Measurements from ENCODE around the gene ANO4.

The ANO4 gene

GRCh38 chr12:101068836-101069235, 274.3 kb downstream of the ANO4 start:
- H3K23ac ChIP-seq (ENCODE audit: low read length) = no peak overlapping the region
- DNase-seq = no peak
- H3K4me1 ChIP-seq (ENCODE audit: control insufficient read depth in 1 of 2, insufficient read depth in 2 of 2, low read length in 2 of 2) = no peaks in the 10 kb centered on the region
- H4K12ac ChIP-seq (ENCODE audit: low read depth, low read length) = no peak overlapping the region
- H3K79me2 ChIP-seq (ENCODE audit: control insufficient read depth, insufficient read depth, low read length, poor library complexity) = no peaks in the 10 kb centered on the region
- no peaks in the 10 kb centered on the region for H3K36me3 ChIP-seq (ENCODE audit: control insufficient read depth in 1 of 2, insufficient read depth in 2 of 2, low read length in 2 of 2)
- no peak overlapping the region for H2AK5ac ChIP-seq (ENCODE audit: low read length)
- H4K8ac ChIP-seq (ENCODE audit: low read depth, low read length) = no peak overlapping the region
- no peak overlapping the region for H2BK120ac ChIP-seq (ENCODE audit: insufficient read depth, low read length, poor library complexity)
- no peak overlapping the region for H2AFZ ChIP-seq (ENCODE audit: insufficient read depth, low read length, poor library complexity)
- no peak overlapping the region for H3K4ac ChIP-seq (ENCODE audit: low read depth, low read length)
- no CpG with 5 or more reads among the region's 4 CpGs for WGBS (ENCODE audit: extremely low coverage, insufficient coverage, insufficient read length)
- no peak overlapping the region for H3K14ac ChIP-seq (ENCODE audit: low read length)
- no peak overlapping the region for H4K91ac ChIP-seq (ENCODE audit: low read depth, low read length)
- no peak overlapping the region for H3K4me3 ChIP-seq (ENCODE audit: low read depth, low read length)
- H3K9me3 ChIP-seq (ENCODE audit: insufficient read depth, low read depth, low read length) = no peaks in the 10 kb centered on the region
- no peak overlapping the region for H3K4me2 ChIP-seq (ENCODE audit: low read length)
- H2BK12ac ChIP-seq (ENCODE audit: low read length) = no peak overlapping the region
- no peak overlapping the region for H3K27ac ChIP-seq (ENCODE audit: low read depth, low read length)
- H3K18ac ChIP-seq (ENCODE audit: low read length) = no peak overlapping the region
- no peaks in the 10 kb centered on the region for H3K27me3 ChIP-seq (ENCODE audit: insufficient read depth, low read length)
- no peak overlapping the region for H3K9ac ChIP-seq (ENCODE audit: low read length)
- no peak overlapping the region for H2BK5ac ChIP-seq (ENCODE audit: low read depth, low read length, poor library complexity)
- no peaks in the 10 kb centered on the region for H3K79me1 ChIP-seq (ENCODE audit: low read length)

GRCh38 chr12:101074940-101075680, 280.5 kb downstream of the ANO4 start:
- Histone ChIP-seq H3K4me1 (ENCODE audit: control insufficient read depth in 1 of 2, insufficient read depth in 2 of 2, low read length in 2 of 2) (peaks cover 0 to 2% of the 10 kb centered on the region in 2 experiments), H2AFZ (ENCODE audit: insufficient read depth, low read length, poor library complexity) (no peak overlapping the region), H3K79me2 (ENCODE audit: control insufficient read depth, insufficient read depth, low read length, poor library complexity) (no peaks in the 10 kb centered on the region), H3K18ac (ENCODE audit: low read length) (no peak overlapping the region), H3K23ac (ENCODE audit: low read length) (no peak overlapping the region), H3K79me1 (ENCODE audit: low read length) (no peaks in the 10 kb centered on the region), H3K4me3 (ENCODE audit: low read depth, low read length) (no peak overlapping the region), H3K9ac (ENCODE audit: low read length) (no peak overlapping the region), H4K12ac (ENCODE audit: low read depth, low read length) (no peak overlapping the region), H3K4me2 (ENCODE audit: low read length) (no peak overlapping the region), H2BK5ac (ENCODE audit: low read depth, low read length, poor library complexity) (no peak overlapping the region), H2AK5ac (ENCODE audit: low read length) (no peak overlapping the region), H3K9me3 (ENCODE audit: insufficient read depth, low read depth, low read length) (peaks cover 1% of the 10 kb centered on the region), H3K36me3 (ENCODE audit: control insufficient read depth in 1 of 2, insufficient read depth in 2 of 2, low read length in 2 of 2) (peaks cover 3% of the 10 kb centered on the region in 2 experiments), H2BK120ac (ENCODE audit: insufficient read depth, low read length, poor library complexity) (no peak overlapping the region), H4K91ac (ENCODE audit: low read depth, low read length) (no peak overlapping the region), H3K14ac (ENCODE audit: low read length) (no peak overlapping the region), H3K27me3 (ENCODE audit: insufficient read depth, low read length) (no peaks in the 10 kb centered on the region), H3K4ac (ENCODE audit: low read depth, low read length) (no peak overlapping the region), H4K8ac (ENCODE audit: low read depth, low read length) (no peak overlapping the region), H2BK12ac (ENCODE audit: low read length) (no peak overlapping the region), H3K27ac (ENCODE audit: low read depth, low read length) (no peak overlapping the region)
- no peak for DNase-seq
- WGBS (ENCODE audit: extremely low coverage, insufficient coverage, insufficient read length) = no CpG with 5 or more reads among the region's 7 CpGs

- no peak overlapping the region for H4K12ac ChIP-seq (ENCODE audit: low read depth, low read length)
- H2BK120ac ChIP-seq (ENCODE audit: insufficient read depth, low read length, poor library complexity) = no peak overlapping the region
- H4K91ac ChIP-seq (ENCODE audit: low read depth, low read length) = no peak overlapping the region
- H3K4me3 ChIP-seq (ENCODE audit: low read depth, low read length) = no peak overlapping the region
- no peaks in the 10 kb centered on the region for H3K79me2 ChIP-seq (ENCODE audit: control insufficient read depth, insufficient read depth, low read length, poor library complexity)
- H3K27me3 ChIP-seq (ENCODE audit: insufficient read depth, low read length) = no peaks in the 10 kb centered on the region
- H4K8ac ChIP-seq (ENCODE audit: low read depth, low read length) = no peak overlapping the region
- no peak overlapping the region for H3K27ac ChIP-seq (ENCODE audit: low read depth, low read length)
- H3K23ac ChIP-seq (ENCODE audit: low read length) = no peak overlapping the region
- no peak overlapping the region for H3K4me2 ChIP-seq (ENCODE audit: low read length)
- H2AFZ ChIP-seq (ENCODE audit: insufficient read depth, low read length, poor library complexity) = no peak overlapping the region
- whole genome bisulfite sequencing (ENCODE audit: extremely low coverage, insufficient coverage, insufficient read length) = no CpG with 5 or more reads among the region's 4 CpGs
- no peak overlapping the region for H2BK12ac ChIP-seq (ENCODE audit: low read length)
- H3K9ac ChIP-seq (ENCODE audit: low read length) = no peak overlapping the region
- H3K36me3 ChIP-seq (ENCODE audit: control insufficient read depth in 1 of 2, insufficient read depth in 2 of 2, low read length in 2 of 2) = peaks cover 3 to 4% of the 10 kb centered on the region in 2 experiments
- no peak for DNase-seq
- peaks cover 5% of the 10 kb centered on the region for H3K9me3 ChIP-seq (ENCODE audit: insufficient read depth, low read depth, low read length)
- no peak overlapping the region for H2AK5ac ChIP-seq (ENCODE audit: low read length)
- no peak overlapping the region for H3K18ac ChIP-seq (ENCODE audit: low read length)
- peaks cover 0 to 2% of the 10 kb centered on the region in 2 experiments for H3K4me1 ChIP-seq (ENCODE audit: control insufficient read depth in 1 of 2, insufficient read depth in 2 of 2, low read length in 2 of 2)
- H3K79me1 ChIP-seq (ENCODE audit: low read length) = no peaks in the 10 kb centered on the region
- no peak overlapping the region for H3K4ac ChIP-seq (ENCODE audit: low read depth, low read length)
- no peak overlapping the region for H3K14ac ChIP-seq (ENCODE audit: low read length)
- no peak overlapping the region for H2BK5ac ChIP-seq (ENCODE audit: low read depth, low read length, poor library complexity)
Observed at GRCh38 chr12:101076921-101077320, 282.3 kb downstream of the ANO4 start.

GRCh38 chr12:101077791-101078528, 283.4 kb downstream of the ANO4 start:
- H3K18ac ChIP-seq (ENCODE audit: low read length) = no peak overlapping the region
- H3K4me3 ChIP-seq (ENCODE audit: low read depth, low read length) = no peak overlapping the region
- H4K12ac ChIP-seq (ENCODE audit: low read depth, low read length) = no peak overlapping the region
- H3K36me3 ChIP-seq (ENCODE audit: control insufficient read depth in 1 of 2, insufficient read depth in 2 of 2, low read length in 2 of 2) = peaks cover 3 to 6% of the 10 kb centered on the region in 2 experiments
- H3K79me1 ChIP-seq (ENCODE audit: low read length) = no peaks in the 10 kb centered on the region
- H3K23ac ChIP-seq (ENCODE audit: low read length) = no peak overlapping the region
- DNase-seq = no peak
- H3K79me2 ChIP-seq (ENCODE audit: control insufficient read depth, insufficient read depth, low read length, poor library complexity) = no peaks in the 10 kb centered on the region
- no peak overlapping the region for H2AK5ac ChIP-seq (ENCODE audit: low read length)
- H2BK12ac ChIP-seq (ENCODE audit: low read length) = no peak overlapping the region
- WGBS (ENCODE audit: extremely low coverage, insufficient coverage, insufficient read length) = no CpG with 5 or more reads among the region's 3 CpGs
- no peak overlapping the region for H3K27ac ChIP-seq (ENCODE audit: low read depth, low read length)
- H3K4me1 ChIP-seq (ENCODE audit: control insufficient read depth in 1 of 2, insufficient read depth in 2 of 2, low read length in 2 of 2) = peaks cover 0 to 2% of the 10 kb centered on the region in 2 experiments
- H2BK5ac ChIP-seq (ENCODE audit: low read depth, low read length, poor library complexity) = no peak overlapping the region
- H3K14ac ChIP-seq (ENCODE audit: low read length) = no peak overlapping the region
- peaks cover 5% of the 10 kb centered on the region for H3K9me3 ChIP-seq (ENCODE audit: insufficient read depth, low read depth, low read length)
- no peak overlapping the region for H3K9ac ChIP-seq (ENCODE audit: low read length)
- H4K8ac ChIP-seq (ENCODE audit: low read depth, low read length) = no peak overlapping the region
- H3K4me2 ChIP-seq (ENCODE audit: low read length) = no peak overlapping the region
- no peak overlapping the region for H2BK120ac ChIP-seq (ENCODE audit: insufficient read depth, low read length, poor library complexity)
- H3K4ac ChIP-seq (ENCODE audit: low read depth, low read length) = no peak overlapping the region
- H4K91ac ChIP-seq (ENCODE audit: low read depth, low read length) = no peak overlapping the region
- no peak overlapping the region for H2AFZ ChIP-seq (ENCODE audit: insufficient read depth, low read length, poor library complexity)
- H3K27me3 ChIP-seq (ENCODE audit: insufficient read depth, low read length) = no peaks in the 10 kb centered on the region

Data from trophoblast cell (in vitro differentiated cells and primary cell).